ENCODE results near the gene MYO1H. TPM values are rescaled to one million over a fixed set of nuclear protein-coding genes. Genes with fewer than 3 reads are reported as not detected.
"Not testable (repeated sequence)": the region's sequence is repeated elsewhere in the genome, so short reads cannot be mapped to it uniquely, and the experiment has no call there.

MYO1H gene
- total and polyA plus RNA-seq, 10 donors = 0.05 TPM; not detected in 9

DNA sequence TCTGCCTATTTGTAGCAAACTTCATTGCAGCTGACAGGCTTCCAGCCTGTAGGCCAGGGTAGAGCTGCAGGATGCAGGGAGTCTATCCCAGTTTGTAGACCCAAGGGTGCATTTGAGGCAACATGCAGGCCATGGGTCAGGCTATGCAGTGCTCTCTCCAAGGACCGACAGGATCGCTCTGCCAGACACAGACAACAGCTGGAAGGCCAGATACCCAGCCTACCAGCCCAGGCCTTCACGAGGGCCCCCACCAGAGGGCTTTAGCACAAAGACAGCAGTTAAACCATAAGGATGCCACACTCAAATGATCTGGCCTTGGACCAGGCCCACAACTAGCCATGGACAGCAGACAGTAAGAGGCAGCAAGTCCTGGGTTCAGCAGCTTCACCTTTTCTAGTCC lies 119.1 kb downstream of the MYO1H start:
- WGBS, 5 donors = 60 to 100% (median 76%) methylated on average over 1 to 3 of the region's 3 CpGs

DNA sequence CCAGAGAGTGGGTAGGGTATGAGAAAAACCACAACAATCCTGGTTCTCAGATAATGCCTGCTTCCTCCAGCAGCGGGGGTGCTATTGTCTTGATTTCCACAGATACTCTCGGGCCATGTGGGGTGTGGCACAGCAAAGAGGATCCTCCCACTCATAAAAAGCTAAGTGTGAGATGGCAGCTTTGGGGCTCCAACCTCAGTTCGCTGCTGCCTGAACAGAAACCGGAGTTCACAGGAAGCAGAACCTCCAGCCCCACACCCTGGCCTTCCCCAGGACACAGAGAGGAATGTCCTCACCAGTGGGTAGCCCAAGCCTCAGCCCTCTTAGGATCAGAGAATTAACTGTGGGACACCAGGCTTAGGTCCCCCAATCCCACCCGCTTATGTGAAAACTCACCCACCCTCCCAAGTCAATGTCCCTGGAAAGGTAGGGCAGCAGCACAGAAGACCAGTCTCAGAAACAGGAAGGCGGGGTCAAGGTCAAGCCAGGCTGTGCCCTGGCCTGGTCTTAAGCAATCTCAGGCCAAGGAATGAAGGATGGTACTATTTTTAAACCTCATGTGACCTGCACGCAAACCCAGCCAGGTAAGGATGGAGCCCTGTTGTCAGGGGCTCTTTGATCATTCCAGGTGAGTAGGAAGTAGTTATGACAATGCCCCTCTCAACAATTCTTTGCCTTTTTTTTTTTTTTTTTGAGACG lies 120.4 kb downstream of the MYO1H start:
- TF ChIP-seq POLR2A (IDR thresholded peaks at IDR 0.05) (no peak), POLR2AphosphoS5 (IDR thresholded peaks at IDR 0.05) (no peak)
- TF ChIP-seq, protein P1, sequence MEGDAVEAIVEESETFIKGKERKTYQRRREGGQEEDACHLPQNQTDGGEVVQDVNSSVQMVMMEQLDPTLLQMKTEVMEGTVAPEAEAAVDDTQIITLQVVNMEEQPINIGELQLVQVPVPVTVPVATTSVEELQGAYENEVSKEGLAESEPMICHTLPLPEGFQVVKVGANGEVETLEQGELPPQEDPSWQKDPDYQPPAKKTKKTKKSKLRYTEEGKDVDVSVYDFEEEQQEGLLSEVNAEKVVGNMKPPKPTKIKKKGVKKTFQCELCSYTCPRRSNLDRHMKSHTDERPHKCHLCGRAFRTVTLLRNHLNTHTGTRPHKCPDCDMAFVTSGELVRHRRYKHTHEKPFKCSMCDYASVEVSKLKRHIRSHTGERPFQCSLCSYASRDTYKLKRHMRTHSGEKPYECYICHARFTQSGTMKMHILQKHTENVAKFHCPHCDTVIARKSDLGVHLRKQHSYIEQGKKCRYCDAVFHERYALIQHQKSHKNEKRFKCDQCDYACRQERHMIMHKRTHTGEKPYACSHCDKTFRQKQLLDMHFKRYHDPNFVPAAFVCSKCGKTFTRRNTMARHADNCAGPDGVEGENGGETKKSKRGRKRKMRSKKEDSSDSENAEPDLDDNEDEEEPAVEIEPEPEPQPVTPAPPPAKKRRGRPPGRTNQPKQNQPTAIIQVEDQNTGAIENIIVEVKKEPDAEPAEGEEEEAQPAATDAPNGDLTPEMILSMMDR (IDR thresholded peaks at IDR 0.05 in 8 of 11, conservative IDR thresholded peaks at IDR 0.05 in 3 of 11) = no peak
- intact Hi-C loops (cut with DNase I; ENCODE audit: low total_unique reads) = no loop called here
- WGBS, 5 donors = 59 to 73% (median 68%) methylated on average over 7 to 8 of the region's 8 CpGs
- H3K36me3 ChIP-seq = peaks cover 0 to 81% (median 28%) of the 10 kb centered on the region in 6 donors
- DNase-seq = no peak
- no peaks in the 10 kb centered on the region for H3K27me3 ChIP-seq (replicated peaks in 1 of 7)
- H3K4me1 ChIP-seq = peaks cover 19 to 99% (median 65%) of the 10 kb centered on the region in 6 donors
- H3K9me3 ChIP-seq = no peaks in the 10 kb centered on the region
- H3K27ac ChIP-seq = peak overlapping the region in 7 of 8 donors; percentile 17 to 87 (median 43)
- no peak overlapping the region for H3K4me3 ChIP-seq

More for the DNA sequence above, 119.1 kb downstream of the MYO1H start:
- TF ChIP-seq POLR2A (IDR thresholded peaks at IDR 0.05) (no peak), POLR2AphosphoS5 (IDR thresholded peaks at IDR 0.05) (no peak)
- TF ChIP-seq, protein P1 (IDR thresholded peaks at IDR 0.05 in 8 of 11, conservative IDR thresholded peaks at IDR 0.05 in 3 of 11) = no peak
- H3K4me3 ChIP-seq = no peak overlapping the region
- H3K36me3 ChIP-seq = peaks cover 0 to 79% (median 28%) of the 10 kb centered on the region in 6 donors
- no peaks in the 10 kb centered on the region for H3K27me3 ChIP-seq (replicated peaks in 1 of 7)
- no peak for DNase-seq
- peak overlapping the region in 6 of 8 donors; percentile 18 to 87 (median 40) for H3K27ac ChIP-seq
- peaks cover 30 to 99% (median 71%) of the 10 kb centered on the region in 6 donors for H3K4me1 ChIP-seq
- H3K9me3 ChIP-seq = no peaks in the 10 kb centered on the region
- intact Hi-C loops (cut with DNase I; ENCODE audit: low total_unique reads) = no loop called here

DNA sequence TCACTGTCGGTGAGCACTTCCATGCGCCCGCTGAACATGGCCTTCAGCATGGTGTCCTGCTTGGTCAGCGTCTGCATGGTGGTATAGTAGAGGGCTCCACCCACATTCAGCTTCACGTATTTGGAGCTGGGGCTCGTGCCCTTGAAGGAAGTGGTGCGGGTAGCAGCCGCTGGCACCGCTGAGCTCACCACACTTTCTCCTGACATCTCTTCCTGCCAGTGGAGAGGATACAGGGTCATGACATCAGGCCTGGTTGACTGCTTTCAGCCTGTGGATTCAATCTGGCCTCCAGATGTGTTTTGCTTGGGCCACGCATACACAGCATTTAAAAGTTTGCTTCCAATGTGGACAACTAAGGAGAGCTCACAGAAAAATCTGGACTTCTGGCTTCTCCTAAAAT lies 121.8 kb downstream of the MYO1H start:
- no peak for DNase-seq
- intact Hi-C loops (cut with DNase I; ENCODE audit: low total_unique reads) = no loop called here
- no peaks in the 10 kb centered on the region for H3K9me3 ChIP-seq
- H3K4me1 ChIP-seq = peaks cover 17 to 98% (median 60%) of the 10 kb centered on the region in 6 donors
- no peaks in the 10 kb centered on the region for H3K27me3 ChIP-seq (replicated peaks in 1 of 7)
- no peak overlapping the region for H3K4me3 ChIP-seq
- 72 to 86% (median 76%) methylated on average over 10 of the region's 10 CpGs for WGBS, 5 donors
- H3K36me3 ChIP-seq = peaks cover 0 to 78% (median 28%) of the 10 kb centered on the region in 6 donors
- TF ChIP-seq POLR2A (IDR thresholded peaks at IDR 0.05) = no peak
- TF ChIP-seq POLR2AphosphoS5 (IDR thresholded peaks at IDR 0.05) = peak in 1 of 3 donors; percentile 14
- TF ChIP-seq, protein P1 (IDR thresholded peaks at IDR 0.05 in 8 of 11, conservative IDR thresholded peaks at IDR 0.05 in 3 of 11) = no peak
- H3K27ac ChIP-seq = peak overlapping the region in 2 of 8 donors; percentile 12 to 58

DNA sequence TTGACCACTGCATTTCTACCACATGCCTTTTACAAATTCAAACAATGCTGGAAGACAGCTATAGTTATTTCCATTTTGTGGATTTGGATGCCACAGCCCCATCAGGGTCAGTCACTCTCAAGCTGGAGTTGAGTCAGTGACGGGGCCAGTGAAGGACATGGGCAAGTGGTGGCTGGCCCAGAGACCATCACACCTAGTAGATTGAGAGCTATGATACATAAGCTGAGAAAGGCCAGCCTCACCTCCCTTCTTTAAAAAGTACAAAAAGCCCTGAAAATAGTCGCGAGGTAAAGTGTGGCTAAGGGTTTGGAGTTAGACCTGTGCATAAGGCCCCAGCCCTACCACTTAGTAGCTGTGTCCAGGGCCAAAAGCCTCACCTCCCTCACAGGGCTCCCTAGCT lies 125.3 kb downstream of the MYO1H start:
- Histone ChIP-seq H3K9me3 (no peaks in the 10 kb centered on the region), H3K27me3 (replicated peaks in 1 of 7) (no peaks in the 10 kb centered on the region), H3K4me1 (peaks cover 18 to 90% (median 63%) of the 10 kb centered on the region in 6 donors), H3K36me3 (peaks cover 0 to 44% (median 13%) of the 10 kb centered on the region in 6 donors), H3K27ac (peak overlapping the region in 1 of 8 donors; percentile 14), H3K4me3 (no peak overlapping the region)
- DNase-seq = no peak
- intact Hi-C loops (cut with DNase I; ENCODE audit: low total_unique reads) = no loop called here
- TF ChIP-seq, protein P1 (IDR thresholded peaks at IDR 0.05 in 8 of 11, conservative IDR thresholded peaks at IDR 0.05 in 3 of 11) = no peak
- TF ChIP-seq POLR2A (IDR thresholded peaks at IDR 0.05) = no peak
- TF ChIP-seq POLR2AphosphoS5 (IDR thresholded peaks at IDR 0.05) = no peak
- 84 to 97% (median 91%) methylated on average over 3 of the region's 3 CpGs for WGBS, 5 donors

DNA sequence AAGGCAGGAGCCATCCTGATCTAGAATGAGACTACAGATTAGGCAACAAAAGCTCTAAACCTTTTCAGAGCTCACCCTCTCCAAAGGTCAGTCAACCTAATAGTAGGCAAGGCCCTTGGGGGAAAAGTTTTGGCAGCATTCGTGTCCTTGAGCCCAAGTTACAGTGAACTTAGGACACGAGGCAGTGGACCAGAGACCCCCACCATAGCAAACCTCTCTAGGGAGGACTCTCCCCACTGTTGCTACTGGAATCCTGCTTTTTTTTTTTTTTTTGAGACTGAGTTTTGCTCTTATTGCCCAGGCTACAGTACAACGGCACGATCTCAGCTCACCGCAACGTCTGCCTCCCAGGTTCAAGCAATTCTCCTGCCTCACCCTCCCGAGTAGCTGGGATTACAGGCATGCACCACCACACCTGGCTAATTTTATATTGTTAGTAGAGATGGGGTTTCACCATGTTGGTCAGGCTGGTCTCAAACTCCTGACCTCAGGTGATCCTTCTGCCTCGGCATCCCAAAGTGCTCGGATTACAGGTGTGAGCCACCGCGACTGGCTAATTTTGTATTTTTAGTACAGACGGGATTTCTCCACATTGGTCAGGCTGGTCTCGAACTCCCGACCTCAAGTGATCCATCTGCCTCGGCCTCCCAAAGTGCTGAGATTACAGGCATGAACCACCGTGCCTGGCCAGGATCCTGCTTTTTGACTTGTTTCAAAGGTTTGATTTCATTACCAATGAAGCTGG lies 126.0 kb downstream of the MYO1H start:
- H3K4me1 ChIP-seq = peaks cover 22 to 92% (median 66%) of the 10 kb centered on the region in 6 donors
- WGBS, 5 donors = 91 to 92% (median 91%) methylated on average over 16 of the region's 16 CpGs
- H3K27me3 ChIP-seq (replicated peaks in 1 of 7); H3K4me3 ChIP-seq; DNase-seq; intact Hi-C loops (cut with DNase I; ENCODE audit: low total_unique reads); H3K9me3 ChIP-seq: not testable (repeated sequence)
- peak overlapping the region in 1 of 8 donors; percentile 14 for H3K27ac ChIP-seq
- H3K36me3 ChIP-seq = peaks cover 0 to 37% (median 10%) of the 10 kb centered on the region in 6 donors

Measured in spleen (tissue), 11 donors.